ENCODE measurements around the gene STH. TPM values are rescaled to one million over a fixed set of nuclear protein-coding genes. Genes with fewer than 3 reads are reported as not detected.

The STH gene
- total and polyA plus RNA-seq, 9 of the 15 experiments (the other 6 are each of a cell fraction or from before 2014, with no cell fraction given) = not detected

DNA sequence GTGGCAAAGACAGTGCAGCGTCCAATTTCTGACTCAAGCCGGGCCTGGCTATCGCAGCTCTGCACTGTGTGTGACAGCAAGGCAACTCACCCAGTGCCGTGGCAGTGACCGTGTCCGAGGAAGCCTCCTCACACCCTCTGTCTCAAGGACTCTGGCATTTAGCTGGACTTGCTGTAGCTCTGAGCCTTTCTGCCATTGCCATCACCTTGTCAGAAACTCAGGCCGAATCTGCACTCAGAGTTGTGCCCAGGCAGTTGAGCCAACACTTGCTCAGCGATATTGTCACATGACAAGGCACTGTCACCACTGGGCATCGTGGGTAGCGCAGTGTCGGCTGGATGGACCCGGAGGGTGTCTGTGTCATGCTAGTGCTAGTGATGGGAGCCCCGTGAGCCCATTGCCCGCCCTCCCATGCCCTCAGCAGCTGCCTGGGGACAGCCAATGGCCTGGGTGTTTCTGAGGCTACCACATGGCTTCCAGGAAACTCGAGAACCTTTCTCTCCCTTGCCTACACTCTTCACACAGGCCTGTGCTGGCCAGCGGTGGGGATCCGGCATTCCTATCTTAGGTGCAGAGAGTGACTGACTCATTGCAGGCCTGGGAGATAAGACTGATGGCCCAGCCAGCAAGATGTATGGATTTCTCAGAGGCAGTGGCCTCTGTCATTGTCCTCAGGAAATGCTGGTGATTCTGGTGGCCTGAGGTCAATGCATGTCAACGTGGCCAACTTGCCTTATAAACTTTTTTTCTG lies 22.1 kb upstream of the STH start (continued):
- TF ChIP-seq, protein P1, sequence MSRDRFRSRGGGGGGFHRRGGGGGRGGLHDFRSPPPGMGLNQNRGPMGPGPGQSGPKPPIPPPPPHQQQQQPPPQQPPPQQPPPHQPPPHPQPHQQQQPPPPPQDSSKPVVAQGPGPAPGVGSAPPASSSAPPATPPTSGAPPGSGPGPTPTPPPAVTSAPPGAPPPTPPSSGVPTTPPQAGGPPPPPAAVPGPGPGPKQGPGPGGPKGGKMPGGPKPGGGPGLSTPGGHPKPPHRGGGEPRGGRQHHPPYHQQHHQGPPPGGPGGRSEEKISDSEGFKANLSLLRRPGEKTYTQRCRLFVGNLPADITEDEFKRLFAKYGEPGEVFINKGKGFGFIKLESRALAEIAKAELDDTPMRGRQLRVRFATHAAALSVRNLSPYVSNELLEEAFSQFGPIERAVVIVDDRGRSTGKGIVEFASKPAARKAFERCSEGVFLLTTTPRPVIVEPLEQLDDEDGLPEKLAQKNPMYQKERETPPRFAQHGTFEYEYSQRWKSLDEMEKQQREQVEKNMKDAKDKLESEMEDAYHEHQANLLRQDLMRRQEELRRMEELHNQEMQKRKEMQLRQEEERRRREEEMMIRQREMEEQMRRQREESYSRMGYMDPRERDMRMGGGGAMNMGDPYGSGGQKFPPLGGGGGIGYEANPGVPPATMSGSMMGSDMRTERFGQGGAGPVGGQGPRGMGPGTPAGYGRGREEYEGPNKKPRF (IDR thresholded peaks at IDR 0.05; ENCODE audit: low read depth, low read length) = no peak
- TF ChIP-seq SRSF1 (IDR thresholded peaks at IDR 0.05; ENCODE audit: low read depth, low read length) (no peak), HSF4 (CRISPR knock-in tag; IDR thresholded peaks at IDR 0.05; ENCODE audit: borderline replicate concordance) (peak; percentile 64; the same call in 1 of the 2 replicates), NR2C2 (CRISPR knock-in tag; IDR thresholded peaks at IDR 0.05) (0 out of 2 replicates have a peak, but pooled peaks have one; percentile 11), NR2C2 (tag; IDR thresholded peaks at IDR 0.05) (peak; percentile 85), TCF3 (CRISPR knock-in tag; IDR thresholded peaks at IDR 0.05) (peak; percentile 91), ATF7 (IDR thresholded peaks at IDR 0.05) (0 out of 2 replicates have a peak, but pooled peaks have one; percentile 72), POLR2AphosphoS2 (IDR thresholded peaks at IDR 0.05; ENCODE audit: low read length) (no peak), ZNF668 (CRISPR knock-in tag; IDR thresholded peaks at IDR 0.05) (peak; percentile 89; the same call in 1 of the 2 replicates), CC2D1A (IDR thresholded peaks at IDR 0.05) (no peak; the same call in 1 of the 2 replicates), SLC30A9 (CRISPR knock-in tag; IDR thresholded peaks at IDR 0.05) (no peak), HDAC3 (IDR thresholded peaks at IDR 0.05; ENCODE audit: borderline replicate concordance, partially characterized antibody) (no peak), ZNF77 (CRISPR knock-in tag; IDR thresholded peaks at IDR 0.05) (0 out of 2 replicates have a peak, but pooled peaks have one; percentile 24), ZNF561 (CRISPR knock-in tag; conservative IDR thresholded peaks at IDR 0.05) (no peak), RCOR1 (IDR thresholded peaks at IDR 0.05; ENCODE audit: borderline replicate concordance in 1 of 2, low read depth in 2 of 2, low read length in 2 of 2) (peak; percentile 29 to 93; a peak in 3 of 4 replicates)
- TF ChIP-seq, protein P2, sequence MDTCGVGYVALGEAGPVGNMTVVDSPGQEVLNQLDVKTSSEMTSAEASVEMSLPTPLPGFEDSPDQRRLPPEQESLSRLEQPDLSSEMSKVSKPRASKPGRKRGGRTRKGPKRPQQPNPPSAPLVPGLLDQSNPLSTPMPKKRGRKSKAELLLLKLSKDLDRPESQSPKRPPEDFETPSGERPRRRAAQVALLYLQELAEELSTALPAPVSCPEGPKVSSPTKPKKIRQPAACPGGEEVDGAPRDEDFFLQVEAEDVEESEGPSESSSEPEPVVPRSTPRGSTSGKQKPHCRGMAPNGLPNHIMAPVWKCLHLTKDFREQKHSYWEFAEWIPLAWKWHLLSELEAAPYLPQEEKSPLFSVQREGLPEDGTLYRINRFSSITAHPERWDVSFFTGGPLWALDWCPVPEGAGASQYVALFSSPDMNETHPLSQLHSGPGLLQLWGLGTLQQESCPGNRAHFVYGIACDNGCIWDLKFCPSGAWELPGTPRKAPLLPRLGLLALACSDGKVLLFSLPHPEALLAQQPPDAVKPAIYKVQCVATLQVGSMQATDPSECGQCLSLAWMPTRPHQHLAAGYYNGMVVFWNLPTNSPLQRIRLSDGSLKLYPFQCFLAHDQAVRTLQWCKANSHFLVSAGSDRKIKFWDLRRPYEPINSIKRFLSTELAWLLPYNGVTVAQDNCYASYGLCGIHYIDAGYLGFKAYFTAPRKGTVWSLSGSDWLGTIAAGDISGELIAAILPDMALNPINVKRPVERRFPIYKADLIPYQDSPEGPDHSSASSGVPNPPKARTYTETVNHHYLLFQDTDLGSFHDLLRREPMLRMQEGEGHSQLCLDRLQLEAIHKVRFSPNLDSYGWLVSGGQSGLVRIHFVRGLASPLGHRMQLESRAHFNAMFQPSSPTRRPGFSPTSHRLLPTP (IDR thresholded peaks at IDR 0.05; ENCODE audit: borderline replicate concordance, extremely low read depth, insufficient read length) = no peak
- TF ChIP-seq, protein P3, sequence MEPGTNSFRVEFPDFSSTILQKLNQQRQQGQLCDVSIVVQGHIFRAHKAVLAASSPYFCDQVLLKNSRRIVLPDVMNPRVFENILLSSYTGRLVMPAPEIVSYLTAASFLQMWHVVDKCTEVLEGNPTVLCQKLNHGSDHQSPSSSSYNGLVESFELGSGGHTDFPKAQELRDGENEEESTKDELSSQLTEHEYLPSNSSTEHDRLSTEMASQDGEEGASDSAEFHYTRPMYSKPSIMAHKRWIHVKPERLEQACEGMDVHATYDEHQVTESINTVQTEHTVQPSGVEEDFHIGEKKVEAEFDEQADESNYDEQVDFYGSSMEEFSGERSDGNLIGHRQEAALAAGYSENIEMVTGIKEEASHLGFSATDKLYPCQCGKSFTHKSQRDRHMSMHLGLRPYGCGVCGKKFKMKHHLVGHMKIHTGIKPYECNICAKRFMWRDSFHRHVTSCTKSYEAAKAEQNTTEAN (CRISPR knock-in tag; IDR thresholded peaks at IDR 0.05) = no peak
- TF ChIP-seq, protein P4, sequence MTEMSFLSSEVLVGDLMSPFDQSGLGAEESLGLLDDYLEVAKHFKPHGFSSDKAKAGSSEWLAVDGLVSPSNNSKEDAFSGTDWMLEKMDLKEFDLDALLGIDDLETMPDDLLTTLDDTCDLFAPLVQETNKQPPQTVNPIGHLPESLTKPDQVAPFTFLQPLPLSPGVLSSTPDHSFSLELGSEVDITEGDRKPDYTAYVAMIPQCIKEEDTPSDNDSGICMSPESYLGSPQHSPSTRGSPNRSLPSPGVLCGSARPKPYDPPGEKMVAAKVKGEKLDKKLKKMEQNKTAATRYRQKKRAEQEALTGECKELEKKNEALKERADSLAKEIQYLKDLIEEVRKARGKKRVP (CRISPR knock-in tag; IDR thresholded peaks at IDR 0.05) = 0 out of 2 replicates have a peak, but pooled peaks have one; percentile 15
- TF ChIP-seq, protein P5, sequence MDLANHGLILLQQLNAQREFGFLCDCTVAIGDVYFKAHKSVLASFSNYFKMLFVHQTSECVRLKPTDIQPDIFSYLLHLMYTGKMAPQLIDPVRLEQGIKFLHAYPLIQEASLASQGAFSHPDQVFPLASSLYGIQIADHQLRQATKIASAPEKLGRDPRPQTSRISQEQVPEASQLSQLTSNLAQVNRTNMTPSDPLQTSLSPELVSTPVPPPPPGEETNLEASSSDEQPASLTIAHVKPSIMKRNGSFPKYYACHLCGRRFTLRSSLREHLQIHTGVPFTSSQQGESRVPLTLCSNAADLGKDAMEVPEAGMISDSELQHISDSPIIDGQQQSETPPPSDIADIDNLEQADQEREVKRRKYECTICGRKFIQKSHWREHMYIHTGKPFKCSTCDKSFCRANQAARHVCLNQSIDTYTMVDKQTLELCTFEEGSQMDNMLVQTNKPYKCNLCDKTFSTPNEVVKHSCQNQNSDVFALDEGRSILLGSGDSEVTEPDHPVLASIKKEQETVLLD (IDR thresholded peaks at IDR 0.05) = peak; percentile 64; the same call in 1 of the 2 replicates

Data from K562 (cell line).